Activated CD4-positive, alpha-beta T cell treated with anti-CD3 and anti-CD28 coated beads, Interleukin-2, amount 50 U/mL, for 24 hours (primary cell): ENCODE data around the gene IFI27L1.
A peak's percentile ranks its signal among the peaks of the same experiment; 100 is the strongest.

Source experiments
- DNase-seq, 2 donors: peaks; one replicate each; pipeline ENCODE4 v3.0.0-alpha.2; 2020; ENCODE audit warnings: low read depth in 1 of 2, low spot score in 1 of 2

The IFI27L1 gene

DNA sequence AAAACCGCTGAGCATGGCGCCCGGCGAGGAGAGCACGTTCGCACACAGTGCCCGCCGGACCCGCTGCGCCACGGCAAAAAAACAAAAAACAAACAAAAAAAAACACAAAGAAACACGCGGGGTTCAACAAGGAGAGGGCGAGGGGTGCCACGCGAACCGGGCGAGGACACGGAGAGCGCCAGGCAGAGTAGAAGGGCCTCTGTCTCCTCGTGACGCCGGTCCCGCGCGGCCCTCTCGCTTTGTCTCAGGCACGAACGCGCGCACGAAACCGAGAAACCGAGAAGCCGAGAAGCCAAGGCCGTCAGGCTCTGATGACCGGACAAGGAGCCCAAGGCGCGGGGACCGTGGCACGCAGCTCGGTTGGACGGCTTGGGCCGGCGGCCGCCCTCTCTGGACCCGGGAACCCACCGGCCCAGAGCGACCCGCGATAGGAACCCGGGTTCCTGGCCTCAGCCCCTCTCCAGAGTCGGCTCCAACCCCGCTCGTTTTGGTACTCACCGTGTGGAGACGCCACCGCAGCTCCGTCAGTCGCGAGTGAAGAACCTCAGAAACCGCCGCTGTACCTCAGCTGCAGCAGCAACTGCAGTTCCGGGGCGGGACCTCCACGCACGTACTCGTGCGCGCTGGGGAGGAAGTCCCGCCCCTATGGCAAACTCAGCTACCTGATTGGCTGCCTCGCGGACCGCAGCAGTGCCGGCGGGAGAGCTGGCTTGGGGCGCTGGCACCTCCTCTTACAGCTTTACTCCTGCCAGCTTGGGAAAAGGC is at the start of gene IFI27L1, which contains the start of gene DDX24:
Gene IFI27L1 (plus strand): TSS at position 690 of the 765 bp plus-strand sequence. CDS start 15,628 bp downstream, outside the sequence.
Gene DDX24 (minus strand): TSS at position 582 of the 765 bp plus-strand sequence. CDS start 1,460 bp downstream, outside the sequence.
- peak; percentile 90 to 93 for DNase-seq

DNA sequence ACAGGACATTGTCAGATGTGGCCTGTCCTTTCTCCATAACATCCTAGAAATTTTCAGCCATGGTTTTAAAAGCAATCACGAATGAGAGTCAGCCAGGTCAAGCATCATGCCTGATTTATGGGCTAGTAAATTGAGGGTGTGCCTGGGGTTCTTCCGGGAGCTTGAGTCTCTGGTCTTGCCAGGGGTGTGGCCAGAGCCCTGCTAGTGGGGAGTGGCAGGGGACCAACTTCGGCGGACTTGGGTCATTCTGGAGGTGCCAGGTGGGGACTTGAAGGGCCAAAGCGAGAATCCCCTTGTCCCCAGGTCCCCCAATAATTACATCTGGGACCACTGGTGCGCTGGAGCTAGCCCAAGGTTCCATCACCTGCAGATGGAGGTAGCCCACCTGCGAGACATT is 49.2 kb upstream of the IFI27L1 start:
- no peak for DNase-seq

GRCh38 chr14:94034886-94035285 is 46.2 kb upstream of the IFI27L1 start:
- no peak for DNase-seq

DNA sequence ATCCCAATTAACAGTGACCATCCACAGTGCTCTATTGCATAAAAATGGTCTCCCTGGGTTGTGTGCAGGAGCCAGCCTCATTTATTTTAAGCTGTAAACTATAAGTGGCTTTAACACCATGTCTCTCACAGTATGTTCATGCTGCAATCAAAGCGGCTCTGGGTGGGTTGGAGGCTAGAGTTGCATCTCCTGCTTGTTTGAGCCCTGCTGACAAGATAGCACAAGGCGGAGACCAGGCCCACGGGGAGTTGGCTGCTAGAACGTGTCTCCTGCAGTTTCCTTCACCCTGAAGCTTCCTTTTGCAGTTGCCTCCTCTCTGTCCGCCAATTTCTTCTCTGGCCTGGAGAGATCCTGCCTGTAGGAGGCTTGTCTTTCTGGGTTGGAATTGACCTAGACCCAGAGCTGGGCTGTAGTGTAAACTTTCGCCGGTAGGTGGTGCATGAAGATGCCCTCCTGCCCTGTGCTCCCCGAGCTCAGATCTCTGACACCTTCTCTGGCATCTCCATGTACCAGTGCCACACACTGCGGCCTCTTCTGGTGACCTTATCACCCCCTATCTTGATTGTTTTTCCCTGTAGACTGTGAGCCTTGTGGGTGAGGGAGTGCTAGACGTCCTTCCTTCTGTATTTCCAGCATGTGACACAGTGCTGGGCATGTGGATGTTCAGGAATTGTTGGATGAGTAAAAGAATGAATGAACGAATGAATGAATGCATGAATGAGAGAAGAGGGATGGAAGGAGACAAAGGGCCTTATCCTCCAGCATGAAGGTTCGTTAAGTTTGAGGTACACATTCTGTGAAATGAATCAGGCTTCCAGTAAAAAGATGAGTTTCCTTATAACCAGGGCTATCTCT is 44.6 kb upstream of the IFI27L1 start:
- DNase-seq: peak; percentile 56 to 64

- DNase-seq: no peak
Measured at GRCh38 chr14:94037954-94038353, 43.2 kb upstream of the IFI27L1 start.

GRCh38 chr14:94038510-94038909 is 42.6 kb upstream of the IFI27L1 start:
- no peak for DNase-seq

GRCh38 chr14:94038921-94039629 is 42.0 kb upstream of the IFI27L1 start:
- DNase-seq: no peak

DNA sequence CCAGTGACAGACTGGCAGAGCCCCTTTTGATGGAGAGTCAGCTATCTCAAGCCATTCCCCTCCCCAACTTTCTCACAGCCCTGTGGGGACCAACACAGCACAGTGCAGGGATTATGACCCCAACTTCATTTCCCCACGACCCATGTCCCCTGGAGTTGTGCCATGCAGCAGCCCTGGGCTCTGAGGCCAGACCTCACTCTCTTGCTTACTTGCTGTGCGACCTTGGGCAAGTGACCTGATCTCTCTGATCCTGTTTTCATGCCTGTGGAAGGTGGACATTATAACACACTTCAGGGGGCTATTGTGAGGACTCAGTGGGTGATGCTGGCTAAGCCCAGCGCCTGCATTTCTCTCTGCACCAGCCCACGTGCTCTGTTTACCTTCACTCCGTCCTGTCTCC is 40.9 kb upstream of the IFI27L1 start:
- DNase-seq: no peak

DNA sequence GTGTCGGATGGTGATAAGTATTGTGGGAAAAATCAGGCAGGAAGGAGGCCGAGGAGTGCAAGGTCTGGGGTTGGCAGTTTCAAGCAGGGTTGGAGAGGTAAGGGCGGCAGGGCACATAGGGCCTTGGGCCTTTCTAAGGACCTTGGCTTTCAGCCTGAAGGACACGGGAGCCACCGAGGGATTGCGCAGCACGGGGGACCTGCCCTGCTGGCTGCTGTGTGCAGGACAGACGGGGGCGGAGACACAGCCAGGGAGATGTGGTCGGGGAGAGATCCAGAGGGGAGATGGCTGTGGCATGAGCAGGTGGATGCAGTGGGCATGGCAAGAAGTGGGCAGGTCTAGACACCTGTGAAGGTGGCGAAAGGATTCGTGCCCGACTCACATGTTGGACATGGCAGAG is 40.3 kb upstream of the IFI27L1 start:
- no peak for DNase-seq

DNA sequence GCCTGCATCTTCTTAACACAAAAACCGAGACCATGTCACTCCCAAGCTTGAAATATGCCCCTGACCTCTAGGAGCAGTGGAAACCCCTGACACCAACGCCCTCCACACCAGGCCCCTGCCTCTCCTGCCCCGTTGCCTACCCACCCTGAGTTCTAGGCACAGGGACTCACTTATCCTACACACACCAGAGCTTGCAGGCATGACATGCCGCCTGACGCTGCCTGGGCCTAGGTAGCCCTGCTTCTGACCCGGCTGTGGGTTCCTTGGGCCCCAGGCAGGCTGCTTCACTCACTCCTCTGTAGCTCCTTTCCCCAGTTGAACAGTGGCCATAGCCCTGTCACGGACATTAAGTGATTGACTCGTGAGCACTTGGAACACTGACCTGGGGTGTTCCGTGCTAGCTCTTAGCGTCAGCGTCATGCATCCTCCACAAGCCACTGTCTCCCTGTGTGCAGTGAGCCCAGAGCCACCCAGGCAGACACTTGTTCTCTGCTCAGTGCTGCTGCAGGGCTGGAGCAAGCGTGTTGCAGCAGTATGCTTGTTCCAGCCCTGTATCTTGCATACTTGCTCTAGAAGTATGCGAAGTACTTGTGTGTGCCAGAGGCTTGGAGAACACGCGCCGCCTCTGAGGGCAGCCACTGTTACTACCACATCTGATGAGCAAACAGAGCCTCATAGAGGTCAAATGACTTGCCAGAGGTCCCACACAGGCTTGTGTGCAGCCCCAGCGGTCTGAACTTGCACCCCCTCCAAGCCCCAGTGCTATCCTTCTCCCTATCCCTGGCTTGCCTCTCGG is 39.4 kb upstream of the IFI27L1 start:
- DNase-seq: no peak

GRCh38 chr14:94042433-94043091 is 38.5 kb upstream of the IFI27L1 start:
- DNase-seq: no peak

DNA sequence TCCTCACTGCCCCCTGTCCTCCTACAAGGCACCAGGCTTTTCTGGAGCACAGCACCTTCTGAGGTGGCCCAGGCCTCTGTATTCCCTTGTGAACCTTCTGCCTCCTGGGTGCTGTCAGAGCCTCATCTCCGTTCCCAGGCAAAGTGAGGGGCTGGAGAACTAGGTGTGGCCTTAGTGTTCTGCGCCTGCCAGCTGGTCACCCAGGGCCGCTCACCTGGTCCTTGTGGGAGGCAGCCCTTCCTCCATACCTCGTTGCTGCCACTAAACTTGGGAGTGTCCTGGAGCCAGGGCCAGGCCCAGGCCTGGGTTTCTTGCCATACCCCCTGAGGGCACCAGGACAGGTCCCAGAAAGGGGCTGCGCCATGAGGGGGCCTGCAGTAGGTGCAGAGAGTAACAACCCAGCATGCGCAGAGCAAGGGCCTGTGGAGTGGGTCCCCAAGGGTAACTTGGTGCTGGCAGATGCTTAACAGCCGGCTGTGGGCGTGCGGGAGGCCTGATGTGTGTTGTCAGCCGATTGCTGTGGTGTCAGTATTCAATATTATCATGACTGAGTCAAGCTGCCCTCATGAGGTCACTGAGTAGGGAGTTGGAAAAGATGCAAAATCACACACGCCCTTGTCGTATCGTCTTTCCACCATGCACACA is 37.9 kb upstream of the IFI27L1 start:
- DNase-seq: no peak

GRCh38 chr14:94043756-94044475 is 37.2 kb upstream of the IFI27L1 start:
- no peak for DNase-seq

DNA sequence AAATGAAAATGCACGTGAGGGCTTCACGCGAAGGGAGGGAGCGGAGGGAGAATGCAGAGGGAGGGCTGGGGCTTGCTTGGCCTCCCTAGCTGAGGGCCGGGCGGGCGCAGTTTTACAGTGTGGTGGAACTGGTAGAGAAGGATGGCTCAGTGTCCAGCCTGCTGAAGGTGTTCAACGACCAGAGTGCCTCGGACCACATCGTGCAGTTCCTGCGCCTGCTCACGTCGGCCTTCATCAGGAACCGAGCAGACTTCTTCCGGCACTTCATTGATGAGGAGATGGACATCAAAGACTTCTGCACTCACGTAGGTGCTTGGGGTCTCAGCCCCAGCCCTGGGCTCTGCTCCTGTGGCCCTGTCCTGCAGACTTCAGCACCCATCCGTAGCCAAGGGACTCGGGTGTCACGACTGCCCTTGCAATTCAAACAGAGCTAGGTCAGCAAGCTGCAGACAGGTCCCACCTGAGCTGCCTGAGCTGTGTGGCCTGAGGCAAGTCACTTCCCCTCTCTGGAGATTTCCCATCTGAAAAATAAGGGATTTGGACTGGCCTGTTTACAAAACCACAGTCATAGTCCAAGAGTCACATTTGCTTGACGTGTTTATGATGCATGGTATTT is 36.5 kb upstream of the IFI27L1 start:
- DNase-seq: no peak

- DNase-seq: no peak
Measured at GRCh38 chr14:94045101-94045500, 36.0 kb upstream of the IFI27L1 start.

GRCh38 chr14:94045563-94046345 is 35.4 kb upstream of the IFI27L1 start:
- DNase-seq: no peak

GRCh38 chr14:94046696-94047250 is 34.3 kb upstream of the IFI27L1 start:
- DNase-seq: no peak
